Karpas-422 (cell line): ENCODE measurements around the gene KCTD11. TPM values are rescaled to one million over a fixed set of nuclear protein-coding genes. Genes with fewer than 3 reads are reported as not detected.
A peak's percentile ranks its signal among the peaks of the same experiment; 100 is the strongest.
"Not testable (repeated sequence)": the region's sequence is repeated elsewhere in the genome, so short reads cannot be mapped to it uniquely, and the experiment has no call there.

Experiments
- DNase-seq: peaks from one replicate; pipeline ENCODE4 v3.0.0-alpha.2; 2015
- H2AFZ ChIP-seq: fragments of 200-600 bp; sonication (generic); 2 replicates; pipeline ENCODE4 v1.6.1; 2014; ENCODE audit warnings: antibody characterized with exemption, low read length, mixed read lengths
- H3K27ac ChIP-seq: fragments of 200-600 bp; sonication (generic); 2 replicates; pipeline ENCODE4 v1.5.1; 2014; ENCODE audit warnings: mild to moderate bottlenecking, low read length, moderate library complexity
- H3K27me3 ChIP-seq: fragments of 200-600 bp; sonication (generic); 2 replicates; pipeline ENCODE4 v1.6.1; 2014; ENCODE audit warnings: low read length, mixed read lengths
- H3K36me3 ChIP-seq: fragments of 200-600 bp; sonication (generic); 2 replicates; pipeline ENCODE4 v1.6.1; 2014; ENCODE audit warnings: low read length, mixed read lengths; ENCODE audit not compliant: insufficient read depth
- H3K4me1 ChIP-seq: fragments of 200-600 bp; sonication (generic); 2 replicates; pipeline ENCODE4 v1.6.1; 2014; ENCODE audit warnings: mild to moderate bottlenecking, low read length, mixed read lengths
- H3K4me2 ChIP-seq: fragments of 200-600 bp; sonication (generic); 2 replicates; pipeline ENCODE4 v1.6.1; 2014; ENCODE audit warnings: low read length, low read depth, mild to moderate bottlenecking; ENCODE audit not compliant: poor library complexity, severe bottlenecking
- H3K4me3 ChIP-seq: fragments of 200-600 bp; sonication (generic); 2 replicates; pipeline ENCODE4 v1.5.1; 2014; ENCODE audit warnings: mild to moderate bottlenecking, antibody characterized with exemption, low read length, mixed read lengths
- H3K79me2 ChIP-seq: fragments of 200-600 bp; sonication (generic); 2 replicates; pipeline ENCODE4 v1.6.1; 2014; ENCODE audit warnings: mild to moderate bottlenecking, low read length, mixed read lengths
- H3K9ac ChIP-seq: fragments of 200-600 bp; sonication (generic); 2 replicates; pipeline ENCODE4 v1.6.0; 2014; ENCODE audit warnings: low read length
- H3K9me2 ChIP-seq: fragments of 200-600 bp; sonication (generic), shearing (Covaris generic); replicated peaks from 2 replicates; pipeline ENCODE4 v1.6.0; 2014; ENCODE audit warnings: mild to moderate bottlenecking, low read length, moderate library complexity; ENCODE audit not compliant: insufficient read depth
- H3K9me3 ChIP-seq: fragments of 300-700, 200-600 bp; sonication (generic); 2 replicates; pipeline ENCODE4 v1.6.1; 2014; ENCODE audit warnings: low read length, mixed read lengths
- H4K20me1 ChIP-seq: fragments of 200-600 bp; sonication (generic); 2 replicates; pipeline ENCODE4 v1.6.1; 2014; ENCODE audit warnings: mild to moderate bottlenecking, antibody characterized with exemption, low read length, low read depth; ENCODE audit not compliant: insufficient read depth
- total RNA-seq: library from RNA; depleted of rRNA; stranded (reverse); fragments of >200 nt; shearing (Covaris generic); gene quantifications from 2 replicates; pipeline ENCODE4 v1.2.3, GENCODE V29; 2014; ENCODE audit warnings: low replicate concordance

Gene KCTD11
- total RNA-seq, 1 experiment from 2014 or later: 5.1 TPM

GRCh38 chr17:7355053-7355452, 3.1 kb downstream of the KCTD11 start, which contains the start of gene TMEM95:
TMEM95 (plus strand) TSS chr17:7355156; CDS start chr17:7355205, 49 bp downstream.
- no peak within 1 kb of the TSS for H3K27ac ChIP-seq
- no peaks in the 10 kb centered on the region for H3K9me3 ChIP-seq
- no peak within 1 kb of the TSS for H3K4me3 ChIP-seq
- H4K20me1 ChIP-seq: no peaks in the 10 kb centered on the region
- H3K9ac ChIP-seq: peak within 1 kb of the TSS; percentile 9; the same call in 1 of the 2 replicates
- peak; percentile 54 for DNase-seq
- no peaks in the 10 kb centered on the region for H3K79me2 ChIP-seq
- H3K4me2 ChIP-seq: no peak within 1 kb of the TSS
- no peaks in the 10 kb centered on the region for H3K9me2 ChIP-seq
- no peaks in the 10 kb centered on the region for H3K36me3 ChIP-seq
- no peak within 1 kb of the TSS for H2AFZ ChIP-seq
- H3K27me3 ChIP-seq: no peaks in the 10 kb centered on the region
- peaks cover 32% of the 10 kb centered on the region for H3K4me1 ChIP-seq

GRCh38 chr17:7355573-7355972, 3.6 kb downstream of the KCTD11 start:
- H3K4me1 ChIP-seq: peaks cover 28% of the 10 kb centered on the region
- H3K9me3 ChIP-seq: no peaks in the 10 kb centered on the region
- no peaks in the 10 kb centered on the region for H3K9me2 ChIP-seq
- no peak overlapping the region for H3K4me2 ChIP-seq
- no peak overlapping the region for H2AFZ ChIP-seq
- no peaks in the 10 kb centered on the region for H3K36me3 ChIP-seq
- H4K20me1 ChIP-seq: no peaks in the 10 kb centered on the region
- no peak overlapping the region for H3K4me3 ChIP-seq
- no peaks in the 10 kb centered on the region for H3K79me2 ChIP-seq
- no peak overlapping the region for H3K9ac ChIP-seq
- H3K27me3 ChIP-seq: no peaks in the 10 kb centered on the region
- no peak overlapping the region for H3K27ac ChIP-seq
- no peak for DNase-seq

DNA sequence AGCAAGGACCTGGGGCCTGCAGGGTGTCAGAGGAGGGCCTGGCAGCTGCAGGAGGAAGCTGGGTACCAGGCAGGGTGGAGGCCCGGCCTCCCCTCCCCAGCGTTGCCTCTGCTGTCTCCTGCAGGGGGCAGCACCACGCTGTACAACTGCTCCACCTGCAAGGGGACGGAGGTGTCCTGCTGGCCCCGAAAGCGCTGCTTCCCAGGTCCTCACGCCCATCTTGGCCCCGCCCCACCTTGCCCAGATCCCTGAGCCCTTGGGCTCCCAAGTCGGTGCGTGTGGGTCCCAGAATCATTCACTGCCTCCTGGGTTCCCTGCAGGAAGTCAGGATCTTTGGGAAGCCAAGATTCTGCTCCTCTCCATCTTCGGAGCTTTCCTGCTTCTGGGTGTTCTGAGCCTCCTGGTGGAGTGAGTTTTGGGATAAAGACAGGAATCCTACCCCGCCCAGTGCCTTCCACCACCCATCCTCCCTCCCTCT, 4.1 kb downstream of the KCTD11 start:
- H4K20me1 ChIP-seq: no peaks in the 10 kb centered on the region
- no peaks in the 10 kb centered on the region for H3K9me2 ChIP-seq
- peaks cover 23% of the 10 kb centered on the region for H3K4me1 ChIP-seq
- no peaks in the 10 kb centered on the region for H3K79me2 ChIP-seq
- H3K9ac ChIP-seq: no peak overlapping the region
- H3K36me3 ChIP-seq: no peaks in the 10 kb centered on the region
- no peak overlapping the region for H3K27ac ChIP-seq
- no peak overlapping the region for H3K4me2 ChIP-seq
- no peak overlapping the region for H2AFZ ChIP-seq
- H3K4me3 ChIP-seq: no peak overlapping the region
- no peaks in the 10 kb centered on the region for H3K27me3 ChIP-seq
- H3K9me3 ChIP-seq: no peaks in the 10 kb centered on the region
- peak; percentile 94 for DNase-seq

GRCh38 chr17:7356756-7357155, 4.8 kb downstream of the KCTD11 start:
- Histone ChIP-seq H3K4me2 (no peak overlapping the region), H3K9ac (no peak overlapping the region), H2AFZ (no peak overlapping the region), H4K20me1 (no peaks in the 10 kb centered on the region), H3K9me3 (no peaks in the 10 kb centered on the region), H3K9me2 (no peaks in the 10 kb centered on the region), H3K4me1 (peaks cover 20% of the 10 kb centered on the region), H3K36me3 (no peaks in the 10 kb centered on the region), H3K27ac (no peak overlapping the region), H3K79me2 (no peaks in the 10 kb centered on the region), H3K27me3 (no peaks in the 10 kb centered on the region), H3K4me3 (no peak overlapping the region)
- DNase-seq: no peak

DNA sequence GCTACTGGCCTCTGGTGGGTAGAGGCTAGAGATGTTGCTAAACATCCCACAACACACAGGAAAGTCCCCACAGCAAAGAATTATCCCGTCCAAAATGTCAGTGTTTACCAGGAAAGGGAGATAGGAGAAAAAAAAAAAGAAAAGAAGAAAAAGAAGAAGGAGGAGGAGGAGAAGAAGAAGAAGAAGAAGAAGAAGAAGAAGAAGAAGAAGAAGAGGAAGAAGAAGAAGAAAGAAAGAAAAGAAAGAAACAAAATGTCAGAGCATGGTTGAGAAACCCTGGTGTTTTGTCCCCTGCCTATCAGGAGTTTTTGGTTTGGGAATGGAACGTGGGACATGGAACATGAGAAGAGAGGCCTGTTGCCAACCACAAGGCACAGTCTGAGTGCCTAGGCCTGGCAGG, 5.4 kb downstream of the KCTD11 start:
- Histone ChIP-seq H3K4me2 (no peak overlapping the region), H4K20me1 (no peaks in the 10 kb centered on the region), H3K79me2 (no peaks in the 10 kb centered on the region), H3K9me2 (no peaks in the 10 kb centered on the region), H3K4me1 (peaks cover 16% of the 10 kb centered on the region), H3K36me3 (no peaks in the 10 kb centered on the region), H2AFZ (no peak overlapping the region), H3K9me3 (no peaks in the 10 kb centered on the region), H3K27me3 (no peaks in the 10 kb centered on the region), H3K4me3 (no peak overlapping the region), H3K9ac (no peak overlapping the region), H3K27ac (no peak overlapping the region)
- no peak for DNase-seq

DNA sequence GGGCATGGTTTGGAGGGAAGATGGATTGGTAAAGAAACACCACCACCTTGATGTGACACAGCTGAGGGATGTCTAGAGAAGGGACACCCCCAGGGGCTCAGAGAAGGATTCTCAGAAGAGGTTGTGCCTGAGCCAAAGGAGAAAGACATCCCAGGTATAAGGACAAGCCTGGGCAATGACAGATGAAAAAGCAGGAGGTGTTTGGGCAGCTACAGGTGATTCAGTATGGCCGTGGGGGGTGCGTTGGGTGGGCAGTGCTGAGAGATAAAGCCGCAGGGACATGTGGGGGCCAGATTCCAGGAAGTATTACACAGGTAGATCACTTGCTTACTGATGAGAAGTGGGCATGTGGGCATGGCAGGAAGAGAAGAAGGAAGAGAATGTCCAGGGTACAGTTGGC, 9.9 kb downstream of the KCTD11 start:
- no peaks in the 10 kb centered on the region for H3K36me3 ChIP-seq
- no peaks in the 10 kb centered on the region for H3K79me2 ChIP-seq
- no peak overlapping the region for H3K9ac ChIP-seq
- DNase-seq: no peak
- H4K20me1 ChIP-seq: no peaks in the 10 kb centered on the region
- H3K9me2 ChIP-seq: no peaks in the 10 kb centered on the region
- H3K4me1 ChIP-seq: no peaks in the 10 kb centered on the region
- H2AFZ ChIP-seq: no peak overlapping the region
- no peak overlapping the region for H3K27ac ChIP-seq
- no peak overlapping the region for H3K4me2 ChIP-seq
- no peaks in the 10 kb centered on the region for H3K27me3 ChIP-seq
- H3K4me3 ChIP-seq: no peak overlapping the region
- H3K9me3 ChIP-seq: no peaks in the 10 kb centered on the region

GRCh38 chr17:7363311-7363710, 11.3 kb downstream of the KCTD11 start:
- H3K4me2 ChIP-seq: no peak overlapping the region
- no peaks in the 10 kb centered on the region for H3K9me2 ChIP-seq
- H3K4me1 ChIP-seq: no peaks in the 10 kb centered on the region
- H3K27ac ChIP-seq: no peak overlapping the region
- H2AFZ ChIP-seq: no peak overlapping the region
- H3K79me2 ChIP-seq: no peaks in the 10 kb centered on the region
- DNase-seq: no peak
- H3K4me3 ChIP-seq: no peak overlapping the region
- H3K9ac ChIP-seq: no peak overlapping the region
- no peaks in the 10 kb centered on the region for H3K36me3 ChIP-seq
- H4K20me1 ChIP-seq: no peaks in the 10 kb centered on the region
- H3K27me3 ChIP-seq: no peaks in the 10 kb centered on the region
- no peaks in the 10 kb centered on the region for H3K9me3 ChIP-seq

DNA sequence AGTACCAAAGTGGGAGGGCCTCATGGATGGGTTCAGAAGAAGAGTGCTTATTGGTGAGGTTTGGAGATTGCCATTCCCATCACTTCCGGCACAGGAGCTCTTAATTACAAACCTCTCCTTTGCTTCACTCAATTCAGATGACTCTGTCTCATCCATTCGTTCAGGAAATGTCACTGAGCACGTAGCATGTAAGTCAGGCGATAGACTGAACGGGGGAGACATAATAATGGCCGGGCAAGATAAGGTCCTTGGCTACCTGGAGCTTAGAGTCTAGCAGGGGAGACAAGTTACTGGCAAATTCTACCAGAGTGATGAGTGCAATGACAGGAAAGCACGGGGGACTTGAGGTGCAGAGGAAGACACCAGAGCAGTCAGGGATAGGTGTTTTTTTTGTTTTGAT, 14.0 kb downstream of the KCTD11 start:
- H3K79me2 ChIP-seq, H3K9me3 ChIP-seq, H3K4me3 ChIP-seq, H3K36me3 ChIP-seq, H3K27me3 ChIP-seq, DNase-seq, H4K20me1 ChIP-seq, H3K9ac ChIP-seq, H3K4me1 ChIP-seq, H3K4me2 ChIP-seq, H2AFZ ChIP-seq, H3K27ac ChIP-seq, H3K9me2 ChIP-seq: not testable (repeated sequence)

- H3K27me3 ChIP-seq: no peaks in the 10 kb centered on the region
- H3K4me2 ChIP-seq: no peak overlapping the region
Observed at GRCh38 chr17:7367083-7367482, 15.1 kb downstream of the KCTD11 start.

More at GRCh38 chr17:7367083-7367482, 15.1 kb downstream of the KCTD11 start:
- Histone ChIP-seq H2AFZ (no peak overlapping the region), H3K79me2 (no peaks in the 10 kb centered on the region), H3K9me2 (no peaks in the 10 kb centered on the region), H3K9ac (no peak overlapping the region), H3K4me3 (no peak overlapping the region), H3K4me1 (no peaks in the 10 kb centered on the region), H3K27ac (no peak overlapping the region), H3K9me3 (no peaks in the 10 kb centered on the region), H3K36me3 (no peaks in the 10 kb centered on the region), H4K20me1 (no peaks in the 10 kb centered on the region)
- no peak for DNase-seq
